GM21381 (cell line): ENCODE measurements around the gene PLD5.
"Not testable (repeated sequence)": the region's sequence is repeated elsewhere in the genome, so short reads cannot be mapped to it uniquely, and the experiment has no call there.

Experiments
- ATAC-seq: cut with Tn5 transposase; IDR thresholded peaks from one replicate; pipeline ENCODE4 v1.9.1; 2021; ENCODE audit warnings: mild to moderate bottlenecking, moderate library complexity; ENCODE audit not compliant: unreplicated experiment

The PLD5 gene

DNA sequence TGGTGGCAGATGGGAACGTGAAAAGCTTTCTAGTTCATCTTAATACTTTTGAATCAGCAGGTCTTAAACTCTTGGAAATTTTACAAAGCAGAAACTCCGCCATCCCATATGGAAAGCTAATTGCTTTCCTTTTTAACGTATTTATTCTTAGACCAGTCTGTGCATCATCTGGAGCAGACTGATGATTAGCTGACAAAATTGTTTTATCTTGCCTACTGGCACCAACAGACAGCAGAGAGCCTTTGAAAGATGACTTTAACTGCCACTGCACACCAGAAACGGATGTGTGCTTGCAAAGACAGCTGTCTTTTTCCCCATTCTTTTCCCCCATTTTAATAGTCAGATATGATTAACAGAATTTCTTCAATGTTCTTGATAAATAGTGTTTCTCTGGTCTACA lies 97.0 kb downstream of the PLD5 start:
- ATAC-seq: no peak

DNA sequence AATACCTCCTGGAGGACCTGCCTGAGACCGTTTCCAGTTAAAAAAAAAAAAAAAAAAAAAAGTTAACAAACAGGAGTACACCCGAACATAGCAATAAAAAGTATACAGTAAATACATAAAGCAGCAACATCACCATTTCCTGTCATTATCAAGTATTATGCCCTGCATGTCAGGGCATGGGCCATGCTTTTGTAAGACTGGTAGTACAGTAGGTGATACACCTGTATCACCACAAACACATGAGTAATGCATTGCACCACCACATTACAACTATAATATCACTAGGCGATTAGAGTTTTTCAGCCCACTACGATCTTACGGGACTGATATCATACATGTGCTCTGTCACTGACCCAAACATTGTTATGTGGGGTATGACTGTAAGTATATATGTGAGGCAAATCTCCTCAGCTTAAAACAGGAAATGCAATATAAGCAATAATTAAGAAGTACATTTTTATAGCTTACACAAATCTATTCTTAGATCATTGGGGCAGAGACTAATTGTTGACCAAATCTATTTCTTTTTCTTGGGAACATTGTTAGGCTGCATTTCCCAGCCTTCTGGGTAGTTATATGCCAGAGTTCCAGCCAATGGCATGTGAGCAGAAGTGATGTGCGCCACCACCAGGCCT lies 98.1 kb downstream of the PLD5 start:
- ATAC-seq: no peak

DNA sequence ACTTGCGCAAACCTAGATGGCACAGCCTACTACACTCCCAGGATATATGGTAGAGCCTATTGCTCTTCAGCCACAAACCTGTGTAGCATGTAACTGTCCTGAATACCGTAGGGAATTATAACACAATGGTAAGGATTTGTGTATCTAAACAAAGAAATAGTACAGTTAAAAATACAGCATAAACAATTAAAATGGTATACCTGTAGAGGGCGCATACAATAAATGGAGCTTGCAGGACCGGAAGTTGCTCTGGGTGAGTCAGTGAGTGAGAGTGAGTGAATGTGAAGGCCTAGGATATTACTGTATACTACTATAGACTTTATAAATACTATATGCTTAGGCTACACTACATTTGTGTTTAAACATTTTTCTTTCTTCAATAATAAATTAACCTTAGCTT lies 99.3 kb downstream of the PLD5 start:
- ATAC-seq: no peak

DNA sequence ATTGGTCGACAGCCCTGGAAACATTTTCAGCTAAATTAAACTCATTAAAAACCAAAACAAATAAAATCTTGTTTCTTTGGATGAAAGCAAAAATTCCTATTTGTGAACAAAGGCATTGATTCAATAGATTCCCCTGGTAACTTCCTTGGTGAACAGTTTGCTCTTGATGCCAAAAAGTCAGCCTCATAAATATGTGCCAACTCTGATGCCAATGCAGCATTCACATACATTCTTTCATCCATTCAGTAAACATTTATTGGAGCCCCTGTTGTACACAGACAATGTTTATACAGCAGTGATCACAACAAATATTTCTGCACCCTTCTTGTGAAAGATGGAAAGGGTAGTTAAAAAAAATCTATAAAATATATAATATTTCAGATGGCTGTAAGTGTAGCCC lies 107.8 kb downstream of the PLD5 start:
- ATAC-seq: no peak

DNA sequence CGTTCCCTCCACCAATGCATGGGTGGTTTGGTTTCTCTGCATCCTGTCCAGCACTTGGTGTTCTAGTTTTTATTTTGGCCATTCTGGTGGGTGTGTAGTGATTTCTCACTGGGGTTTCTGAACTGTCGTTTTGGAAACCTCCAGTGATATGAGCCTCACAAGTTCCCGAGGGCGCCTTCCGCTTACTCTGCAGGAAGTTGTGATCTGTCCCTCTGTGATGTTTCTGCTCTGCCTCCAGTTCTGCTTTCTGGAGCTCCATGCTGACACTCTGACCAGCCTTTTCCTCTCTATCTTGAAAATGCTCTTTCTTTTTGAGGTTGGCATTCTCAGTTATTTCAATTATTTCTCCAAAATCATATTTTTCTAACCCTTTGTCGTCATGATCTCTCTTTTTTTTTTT lies 111.6 kb downstream of the PLD5 start:
- no peak for ATAC-seq

DNA sequence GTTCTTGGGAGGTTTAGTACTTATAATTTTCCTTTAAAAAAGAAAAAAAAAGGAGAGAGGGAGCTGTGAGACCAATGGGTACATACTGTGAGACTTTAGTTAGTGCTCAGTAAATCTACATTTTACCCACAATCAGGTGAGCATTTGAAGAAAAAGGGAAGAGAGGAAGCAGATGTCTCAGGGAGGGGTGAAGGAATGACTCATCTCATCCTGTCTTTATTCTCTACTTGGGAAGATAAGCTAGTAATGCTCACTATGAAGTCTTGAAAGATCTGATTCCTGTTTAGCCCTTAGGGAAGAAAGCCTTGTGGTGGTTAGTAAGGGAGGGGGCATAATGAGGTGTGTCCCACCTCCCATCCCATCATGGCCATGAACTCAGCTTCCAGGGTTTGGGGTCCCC lies 112.6 kb downstream of the PLD5 start:
- no peak for ATAC-seq

DNA sequence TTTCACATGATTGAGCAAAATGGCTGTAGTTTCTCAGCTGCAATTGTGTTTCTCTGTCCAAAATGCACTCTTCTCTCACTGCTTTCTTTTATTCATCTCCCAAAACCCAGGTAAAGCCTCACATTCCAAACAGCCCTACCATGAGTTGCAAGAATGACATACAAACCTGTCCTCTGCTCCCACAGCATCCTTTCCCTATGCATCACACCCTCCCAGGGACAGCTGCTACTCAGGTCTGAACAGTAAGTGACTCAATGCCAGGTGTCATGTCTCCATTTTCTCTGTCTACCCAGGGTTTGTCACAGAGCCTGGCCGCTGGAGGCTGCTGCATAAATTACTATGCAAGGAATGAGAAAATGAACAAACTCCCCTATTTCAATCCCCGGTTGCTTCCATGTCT lies 118.5 kb downstream of the PLD5 start:
- no peak for ATAC-seq

DNA sequence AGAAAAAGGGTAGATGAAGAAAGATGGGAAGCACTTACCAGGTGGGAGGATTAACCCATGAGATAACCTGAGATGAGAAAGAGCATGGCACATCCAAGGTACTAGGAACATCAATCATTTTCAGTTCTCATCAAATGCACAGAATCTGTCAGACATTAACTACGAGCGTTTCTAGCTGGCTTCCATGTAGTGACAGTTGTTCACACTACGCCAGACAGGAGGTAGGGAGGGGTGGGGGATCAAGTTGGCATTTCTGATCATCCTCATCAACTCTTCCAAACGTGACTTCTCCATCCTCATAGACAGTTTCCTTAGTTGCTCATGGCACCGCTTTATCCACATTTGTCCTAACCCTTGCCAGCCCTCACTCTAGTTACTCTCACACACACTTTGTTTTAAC lies 120.2 kb downstream of the PLD5 start:
- no peak for ATAC-seq

DNA sequence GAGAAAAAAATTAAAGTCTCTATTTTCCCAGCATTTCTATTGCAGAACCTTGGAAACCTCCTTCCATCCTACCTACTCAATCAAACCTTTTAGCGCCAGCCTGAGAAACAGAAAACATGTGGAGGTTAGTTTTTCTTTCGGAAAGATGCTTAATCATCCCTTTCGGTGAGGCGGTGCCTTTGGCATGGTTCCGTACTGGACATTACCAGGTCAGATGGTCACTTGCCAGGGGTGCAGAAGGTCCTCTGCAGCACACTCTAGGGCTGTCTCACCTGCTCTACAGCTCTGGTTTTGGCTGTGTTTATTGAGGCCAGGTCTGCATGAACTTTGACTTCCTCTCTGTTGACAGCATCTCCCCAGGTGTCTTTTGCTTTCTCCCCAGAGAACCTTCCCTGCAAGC lies 121.5 kb downstream of the PLD5 start:
- ATAC-seq: no peak

DNA sequence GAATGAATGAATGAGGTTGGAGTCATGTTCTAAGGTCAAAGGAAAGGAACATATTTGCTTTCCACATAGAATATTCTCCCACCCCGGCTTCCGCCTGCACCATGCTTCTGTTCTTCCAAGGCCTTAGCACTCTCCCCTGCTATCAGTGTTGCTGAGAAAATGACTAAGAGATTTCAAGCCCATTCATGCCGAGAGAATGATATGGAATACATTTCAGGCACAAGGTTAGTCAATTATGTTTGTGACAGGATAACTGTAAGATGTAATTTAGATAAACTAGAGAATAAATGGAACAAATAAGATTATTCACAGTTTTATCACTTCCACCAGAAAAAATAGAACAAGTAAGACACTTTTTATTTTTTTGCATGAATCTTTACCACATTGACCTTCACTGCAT lies 122.6 kb downstream of the PLD5 start:
- ATAC-seq: no peak

DNA sequence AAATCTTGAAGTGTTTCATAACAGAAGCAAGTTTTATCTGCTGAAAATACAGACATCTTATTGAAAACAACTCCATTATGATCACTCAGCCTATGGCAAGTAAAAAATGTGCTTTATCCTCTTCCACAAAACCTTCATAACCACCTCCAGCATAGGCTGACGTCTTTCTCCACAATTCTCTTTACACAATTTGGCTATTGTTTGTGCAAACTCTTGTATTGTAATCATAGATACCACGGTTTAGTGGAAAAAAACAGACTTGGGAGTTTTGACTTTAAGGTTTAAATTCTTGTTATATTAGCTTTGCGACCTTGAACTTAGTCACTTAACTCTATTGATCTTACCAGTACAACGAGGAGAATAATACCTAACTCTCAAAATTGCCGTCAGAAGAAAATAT lies 126.1 kb downstream of the PLD5 start:
- ATAC-seq: no peak

DNA sequence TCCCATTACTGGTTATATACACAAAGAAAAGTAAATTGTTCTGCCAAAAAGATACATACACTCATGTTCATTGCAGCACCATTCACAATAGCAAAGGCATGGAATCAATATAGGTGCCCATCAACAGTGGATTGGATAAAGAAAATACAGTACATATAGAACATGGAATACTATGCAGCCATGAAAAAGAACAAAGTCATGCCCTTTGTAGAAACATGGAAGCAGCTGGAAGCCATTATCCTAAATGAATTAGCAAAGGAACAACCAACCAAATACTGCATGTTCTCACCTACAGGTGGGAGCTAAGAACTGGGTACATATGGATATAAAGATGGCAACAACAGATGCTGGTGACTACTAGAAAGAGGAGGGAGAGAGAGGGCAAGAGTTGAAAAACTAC lies 132.6 kb downstream of the PLD5 start:
- ATAC-seq: no peak

DNA sequence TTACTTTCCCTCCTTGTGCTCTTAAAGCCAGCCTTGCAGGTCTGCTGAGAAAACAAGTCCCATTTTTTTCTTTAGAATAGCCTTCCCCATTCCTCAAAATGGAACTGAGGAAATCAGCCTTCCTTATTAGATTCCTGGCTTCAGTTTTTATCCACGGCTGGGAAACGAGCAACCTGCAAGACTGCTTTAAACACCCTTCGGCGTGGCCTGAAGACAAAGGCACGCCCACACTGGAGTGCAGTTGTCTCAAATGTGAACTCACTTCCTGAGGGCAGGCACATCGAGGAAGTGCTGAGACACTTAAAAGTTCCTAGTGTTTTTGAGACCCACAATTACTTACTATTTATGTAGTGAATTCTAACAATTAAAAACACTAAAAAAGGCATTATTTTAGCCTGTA lies 148.4 kb downstream of the PLD5 start:
- not testable (repeated sequence) for ATAC-seq

DNA sequence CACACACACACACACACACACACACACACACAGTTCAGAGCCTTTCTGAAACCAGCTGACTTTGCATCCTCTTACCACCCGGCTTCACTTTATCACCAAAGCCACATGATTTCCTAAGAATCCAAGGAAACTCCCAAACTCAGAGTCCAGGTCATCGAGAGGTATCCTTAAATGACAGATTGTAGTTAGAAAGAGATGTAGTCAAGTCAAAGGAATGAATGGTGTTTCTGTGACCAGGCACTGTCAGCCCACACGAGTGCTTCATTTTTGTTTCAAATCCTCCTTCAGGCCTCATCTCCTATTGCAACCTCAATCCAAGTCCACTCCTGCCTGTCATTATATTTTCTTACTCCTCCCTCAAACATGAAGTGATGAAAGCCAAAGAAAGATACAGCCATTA lies 174.1 kb downstream of the PLD5 start:
- ATAC-seq: not testable (repeated sequence)

DNA sequence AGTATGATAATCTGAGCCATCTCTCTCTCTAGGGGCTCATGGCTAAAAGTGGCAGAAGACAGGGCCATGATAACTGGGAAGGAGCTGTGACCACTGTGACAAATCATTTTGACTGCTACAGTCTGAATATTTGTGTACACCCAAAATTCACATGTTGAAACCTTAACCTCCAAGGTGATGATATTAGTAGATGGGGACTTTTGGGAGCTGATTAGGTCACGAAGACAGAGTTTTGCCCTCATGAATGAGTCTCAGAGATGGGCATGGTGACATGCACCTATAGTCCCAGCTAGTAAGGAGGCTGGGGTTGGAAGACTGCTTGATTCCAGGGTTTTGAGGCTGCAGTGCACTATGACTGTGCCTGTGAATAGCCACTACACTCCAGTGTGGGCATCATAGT lies 174.9 kb downstream of the PLD5 start:
- no peak for ATAC-seq

DNA sequence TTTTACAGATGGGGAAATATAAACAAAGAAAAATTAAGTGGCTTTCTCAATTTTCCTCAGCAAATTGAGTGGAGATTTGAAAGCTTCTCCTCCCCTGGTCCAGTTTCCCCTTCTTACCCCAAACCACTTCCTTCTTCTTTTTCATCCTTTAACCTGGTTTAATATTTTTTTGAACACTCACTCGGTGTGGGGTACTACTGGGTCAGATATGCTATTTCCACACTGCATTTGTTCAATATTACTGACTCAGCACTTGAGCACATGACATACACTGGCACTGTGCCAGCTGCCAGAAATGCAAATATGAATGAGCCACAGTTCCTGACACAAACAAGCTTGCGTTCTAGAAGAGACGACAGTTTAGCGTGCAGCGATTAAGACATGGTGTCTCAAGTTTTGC lies 193.6 kb downstream of the PLD5 start:
- ATAC-seq: not testable (repeated sequence)

DNA sequence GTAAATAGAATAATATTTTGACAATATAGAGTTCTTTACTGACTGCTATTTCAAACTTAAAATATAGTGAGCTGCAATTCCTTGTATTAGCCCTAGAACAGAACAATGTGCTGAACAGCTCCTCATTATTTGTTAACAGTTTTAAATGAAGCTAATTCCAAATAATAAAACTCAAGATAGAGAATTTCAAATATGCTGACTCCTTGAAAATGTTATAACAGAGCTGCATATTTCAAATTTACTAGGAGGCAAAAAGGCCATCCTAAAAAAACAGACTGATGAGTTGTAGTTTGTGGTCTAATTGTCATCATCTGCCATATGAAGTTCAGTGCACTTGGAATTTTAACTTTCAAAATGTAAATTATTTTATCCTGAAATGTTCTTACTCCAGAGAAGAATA lies 197.1 kb downstream of the PLD5 start:
- not testable (repeated sequence) for ATAC-seq

DNA sequence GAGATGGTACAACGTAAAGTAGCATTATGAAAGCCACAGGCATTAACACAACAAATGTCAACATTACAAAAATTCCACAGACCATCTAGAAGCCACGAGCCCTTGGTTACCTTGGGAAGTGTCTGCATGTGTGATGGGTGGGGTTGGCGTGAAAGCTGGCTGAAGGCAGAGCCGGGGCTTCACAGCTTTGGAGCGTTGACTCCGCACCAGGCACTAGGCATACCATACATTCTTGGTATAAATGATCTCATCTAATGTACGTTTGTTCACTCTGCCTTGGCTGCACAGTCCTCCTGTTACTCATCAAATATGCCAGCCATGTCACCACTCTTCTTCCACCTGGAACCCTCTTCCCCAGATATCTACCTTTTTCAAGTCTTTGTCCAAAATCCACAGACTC lies 202.5 kb downstream of the PLD5 start:
- ATAC-seq: not testable (repeated sequence)

DNA sequence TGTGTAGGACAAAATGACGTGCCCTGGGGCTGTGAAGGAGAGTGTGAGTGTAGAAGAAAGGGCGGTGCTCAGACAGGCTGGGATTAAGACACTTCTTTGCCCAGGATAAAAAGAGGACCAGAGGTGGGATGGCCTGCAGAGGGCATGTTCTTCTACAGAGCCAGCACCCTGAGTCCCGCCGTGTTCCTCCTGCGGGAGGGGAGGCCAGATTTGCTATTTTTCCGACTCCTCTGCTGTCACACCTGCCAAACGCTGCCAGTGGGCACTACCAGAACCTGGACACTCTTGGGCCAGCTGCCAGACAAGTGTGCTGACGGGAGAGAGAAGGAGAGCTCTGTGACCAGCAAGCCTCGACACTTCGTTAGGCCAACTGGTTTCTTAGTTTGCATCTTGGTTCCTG lies 206.4 kb downstream of the PLD5 start:
- ATAC-seq: no peak

DNA sequence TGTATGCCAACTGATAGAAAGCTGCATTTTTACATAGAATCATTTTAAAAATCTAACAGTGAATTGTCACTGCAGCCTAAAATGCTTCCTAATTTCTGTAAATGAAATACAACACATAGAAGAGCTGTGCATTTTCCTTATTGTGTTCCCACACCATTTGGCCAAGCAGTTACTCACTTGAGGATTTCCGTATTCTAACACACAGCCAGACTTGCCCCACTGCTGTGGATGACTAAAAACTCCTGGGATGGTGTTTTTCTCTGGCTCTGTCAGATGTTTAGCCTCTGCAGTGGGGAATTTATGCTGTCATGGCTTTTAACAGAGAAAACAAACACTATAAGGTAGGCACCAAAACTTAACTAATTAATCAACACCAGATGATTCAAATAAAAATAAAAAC lies 209.6 kb downstream of the PLD5 start:
- not testable (repeated sequence) for ATAC-seq

DNA sequence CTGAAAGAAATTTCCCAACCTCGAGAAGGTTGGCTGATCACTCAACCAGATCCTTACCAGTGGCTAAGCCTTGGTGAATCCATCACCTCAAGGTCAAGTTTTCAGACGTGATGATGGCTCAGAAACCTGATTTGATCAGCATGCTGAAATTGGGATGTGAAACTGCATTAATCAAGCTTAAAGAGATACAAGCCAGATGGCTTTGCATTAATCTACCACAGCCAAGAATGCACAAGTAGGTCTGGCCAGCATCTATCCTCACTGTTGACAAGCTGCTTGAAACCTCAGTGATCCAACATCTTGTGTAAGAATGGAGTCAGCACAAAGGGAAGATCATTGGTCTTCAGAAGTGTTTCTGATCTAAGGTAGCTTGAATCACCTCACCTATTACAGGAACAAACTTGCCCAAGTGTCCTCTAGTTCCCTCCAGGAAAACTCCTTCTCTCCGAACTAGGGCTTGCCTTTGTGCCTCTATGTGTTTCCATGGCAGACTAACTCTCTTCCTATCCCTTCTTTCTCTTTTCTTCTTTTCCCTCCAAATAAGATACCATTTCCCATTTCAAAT lies 210.3 kb downstream of the PLD5 start:
- not testable (repeated sequence) for ATAC-seq

DNA sequence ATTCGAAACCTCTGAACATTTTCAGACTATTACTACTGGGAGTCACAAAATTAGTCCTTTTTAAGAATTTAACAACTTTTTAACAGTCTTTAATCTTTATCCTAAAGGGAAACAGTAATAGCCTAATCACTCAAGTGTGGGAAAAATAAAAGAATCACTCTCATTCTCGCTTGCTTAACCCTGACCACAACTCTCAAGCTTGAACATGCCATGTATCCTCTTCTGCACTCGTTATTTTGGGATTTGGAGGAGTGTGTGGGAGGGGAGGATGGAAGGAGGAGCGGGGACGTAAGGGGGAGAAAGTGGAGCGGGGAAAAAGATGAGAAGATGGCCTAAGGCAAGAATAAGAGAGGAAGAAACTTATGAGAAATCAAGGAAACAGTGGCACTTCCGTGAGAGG lies 215.8 kb downstream of the PLD5 start:
- ATAC-seq: not testable (repeated sequence)

DNA sequence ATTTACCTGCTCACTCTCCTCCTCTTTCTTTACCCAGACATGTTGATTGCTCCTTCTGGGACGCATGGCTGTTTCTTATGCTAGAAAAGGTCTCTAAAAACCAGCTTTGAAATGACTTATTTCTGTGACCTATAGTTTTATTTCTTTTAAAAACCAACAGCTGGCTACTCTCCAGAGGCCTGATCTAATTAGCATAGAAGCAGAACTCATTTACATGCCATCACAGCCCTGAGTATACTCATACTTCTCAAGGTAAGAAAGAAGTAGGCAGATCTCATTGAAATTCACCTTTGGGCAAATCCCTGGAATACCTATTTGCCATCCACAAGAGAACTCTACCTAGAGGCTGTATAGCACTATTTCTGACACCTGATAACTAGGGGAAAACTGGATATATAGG lies 230.7 kb downstream of the PLD5 start:
- not testable (repeated sequence) for ATAC-seq
